Stimulated activated CD4-positive, alpha-beta T cell treated with anti-CD3 and anti-CD28 coated beads, Interleukin-15, amount 100 ng/mL, for 48 hours (primary cell): ENCODE data around the gene HOXB5.

Experiments
- DNase-seq, 2 donors: peaks; one replicate each; pipeline ENCODE4 v3.0.0-alpha.2; 2020; ENCODE audit warnings: low read depth in 2 of 2

Gene HOXB5

GRCh38 chr17:48561884-48562810 is 31.4 kb downstream of the HOXB5 start:
- DNase-seq, result no peak

GRCh38 chr17:48559840-48560817 is 33.5 kb downstream of the HOXB5 start:
- no peak for DNase-seq

GRCh38 chr17:48559122-48559839 is 34.3 kb downstream of the HOXB5 start:
- no peak for DNase-seq

GRCh38 chr17:48558831-48559121 is 34.8 kb downstream of the HOXB5 start:
- no peak for DNase-seq

- DNase-seq, result no peak
These were observed 35.3 kb downstream of the HOXB5 start for GRCh38 chr17:48558057-48558830.

- DNase-seq, result no peak
These were observed 36.8 kb downstream of the HOXB5 start for GRCh38 chr17:48556576-48557401.

GRCh38 chr17:48556229-48556575 is 37.4 kb downstream of the HOXB5 start:
- no peak for DNase-seq

- DNase-seq, result no peak
These were observed 38.0 kb downstream of the HOXB5 start for GRCh38 chr17:48555258-48556228.

GRCh38 chr17:48554412-48555257 is 38.9 kb downstream of the HOXB5 start:
- DNase-seq, result no peak

- no peak for DNase-seq
These were observed 39.8 kb downstream of the HOXB5 start for GRCh38 chr17:48553826-48554225.

- no peak for DNase-seq
These were observed 40.4 kb downstream of the HOXB5 start for GRCh38 chr17:48553190-48553547.

GRCh38 chr17:48552466-48553189 is 41.0 kb downstream of the HOXB5 start:
- no peak for DNase-seq

- DNase-seq, result no peak
These were observed 41.7 kb downstream of the HOXB5 start for GRCh38 chr17:48551596-48552465.

GRCh38 chr17:48551214-48551555 is 42.4 kb downstream of the HOXB5 start:
- no peak for DNase-seq

- no peak for DNase-seq
These were observed 42.9 kb downstream of the HOXB5 start for GRCh38 chr17:48550502-48551213.

- no peak for DNase-seq
These were observed 43.6 kb downstream of the HOXB5 start for GRCh38 chr17:48549914-48550501.
